H1 (cell line): Measurements from ENCODE around the gene STRIT1.

Experiments used
- ATF3 ChIP-seq: IDR thresholded peaks from 2 replicates; pipeline ENCODE4 v1.6.1; 2011; ENCODE audit warnings: low read depth, mild to moderate bottlenecking, low read length; ENCODE audit not compliant: insufficient read depth
- CTCF ChIP-seq, 3 experiments: IDR thresholded peaks; 1 replicate in 2 of 3; 2 replicates in 1 of 3; pipeline versions ENCODE4 v1.5.1 to v1.6.1; 2011; ENCODE audit warnings: low read length in 3 of 3, mild to moderate bottlenecking in 3 of 3, inconsistent platforms in 2 of 3, low read depth in 1 of 3, moderate library complexity in 1 of 3; ENCODE audit not compliant: insufficient read depth in 1 of 3; ENCODE audit errors: control extremely low read depth in 1 of 3
- EP300 ChIP-seq, 2 experiments: IDR thresholded peaks; 1 replicate in 1 of 2; 2 replicates in 1 of 2; pipeline ENCODE4 v1.6.1; 2011 to 2012; ENCODE audit warnings: low read depth in 2 of 2, low read length in 2 of 2, mild to moderate bottlenecking in 2 of 2, borderline replicate concordance in 1 of 2, inconsistent platforms in 1 of 2, moderate library complexity in 1 of 2
- EZH2 ChIP-seq: fragments of 200-600 bp; sonication (generic); IDR thresholded peaks from 2 replicates; pipeline ENCODE4 v1.7.1; 2012; ENCODE audit warnings: low read depth, mild to moderate bottlenecking, moderate library complexity, low read length, inconsistent platforms; ENCODE audit not compliant: severe bottlenecking
- MAX ChIP-seq: IDR thresholded peaks from 2 replicates; pipeline ENCODE4 v1.6.1; 2012; ENCODE audit warnings: inconsistent platforms
- PHF8 ChIP-seq: fragments of 200-600 bp; sonication (generic); conservative IDR thresholded peaks from 2 replicates; pipeline ENCODE4 v1.7.1; 2012; ENCODE audit warnings: low read depth, mild to moderate bottlenecking, inconsistent platforms, low read length, moderate library complexity
- POLR2A ChIP-seq, 2 experiments: IDR thresholded peaks; 1 replicate in 1 of 2; 2 replicates in 1 of 2; pipeline ENCODE4 v1.6.1; 2011; ENCODE audit warnings: low read depth in 2 of 2, low read length in 2 of 2, mild to moderate bottlenecking in 2 of 2; ENCODE audit errors: control extremely low read depth in 1 of 2
- TAF1 ChIP-seq: IDR thresholded peaks from 2 replicates; pipeline ENCODE4 v1.6.1; 2011; ENCODE audit warnings: mild to moderate bottlenecking, low read depth, low read length
- TAF7 ChIP-seq: optimal IDR thresholded peaks from 2 replicates; pipeline ENCODE3; 2011; ENCODE audit warnings: low read depth, mild to moderate bottlenecking, inconsistent platforms, low read length, moderate library complexity, borderline replicate concordance
- YY1 ChIP-seq: IDR thresholded peaks from 2 replicates; pipeline ENCODE4 v1.6.1; 2011; ENCODE audit warnings: low read depth, mild to moderate bottlenecking, low read length
- ZNF274 ChIP-seq: IDR thresholded peaks from 2 replicates; pipeline ENCODE4 v1.7.0; 2012; ENCODE audit warnings: low read length, borderline replicate concordance; ENCODE audit errors: extremely low read depth

- TF ChIP-seq CTCF (IDR thresholded peaks at IDR 0.05; ENCODE audit: control extremely low read depth in 1 of 3, insufficient read depth in 1 of 3, low read depth in 1 of 3, low read length in 3 of 3) (no peak), YY1 (no peak), POLR2A (IDR thresholded peaks at IDR 0.05; ENCODE audit: control extremely low read depth in 1 of 2, low read depth in 2 of 2, low read length in 2 of 2) (no peak), EZH2 (no peak), EP300 (IDR thresholded peaks at IDR 0.05; ENCODE audit: borderline replicate concordance in 1 of 2, low read depth in 2 of 2, low read length in 2 of 2) (no peak), MAX (no peak), ATF3 (no peak), TAF7 (no peak), ZNF274 (no peak), TAF1 (no peak), PHF8 (no peak)
Measured at GRCh38 chr3:155326244-155326643, 32.8 kb upstream of the STRIT1 start.
